ENCODE results near the gene LYPD1. TPM values are rescaled to one million over a fixed set of nuclear protein-coding genes. Genes with fewer than 3 reads are reported as not detected.

The LYPD1 gene
- total and polyA plus RNA-seq, 2 experiments from 2014 or later: 1.5 to 4.2 TPM

GRCh38 chr2:132654968-132655367 is 15.0 kb downstream of the LYPD1 start:
- no peak for DNase-seq (ENCODE audit: low spot score)
- H4K20me1 ChIP-seq (replicated peaks; ENCODE audit: insufficient read depth): no peaks in the 10 kb centered on the region
- H3K27me3 ChIP-seq (ENCODE audit: insufficient read depth): no peaks in the 10 kb centered on the region
- H3K4me3 ChIP-seq: no peak overlapping the region
- Mint-ChIP-seq H3K27me3 (ENCODE audit: insufficient read depth, low read depth, poor library complexity) (peaks cover 8% of the 10 kb centered on the region), H3K9me3 (no peaks in the 10 kb centered on the region), H3K4me1 (peaks cover 19% of the 10 kb centered on the region), H3K4me3 (no peak overlapping the region), H3K27ac (no peak overlapping the region), H3K36me3 (ENCODE audit: low read depth) (no peaks in the 10 kb centered on the region)
- H3K9me2 ChIP-seq (ENCODE audit: insufficient read depth): no peaks in the 10 kb centered on the region; the same call in 1 of the 2 replicates
- no peak for ATAC-seq
- H3K4me2 ChIP-seq: no peak overlapping the region
- H3K4me1 ChIP-seq (ENCODE audit: insufficient read depth): peaks cover 22% of the 10 kb centered on the region
- no peaks in the 10 kb centered on the region for H3K36me3 ChIP-seq (ENCODE audit: insufficient read depth)
- no peak overlapping the region for H2AFZ ChIP-seq
- H3K27ac ChIP-seq (ENCODE audit: low read depth): no peak overlapping the region
- H3K79me2 ChIP-seq (replicated peaks; ENCODE audit: insufficient read depth): no peaks in the 10 kb centered on the region
- TF ChIP-seq CTCF (conservative IDR thresholded peaks at IDR 0.05; ENCODE audit: low read depth in 2 of 2): no peak
- no peak for TF ChIP-seq ZNF462 (CRISPR knock-in tag; IDR thresholded peaks at IDR 0.05)
- TF ChIP-seq POLR2AphosphoS5 (IDR thresholded peaks at IDR 0.05; ENCODE audit: low read depth): no peak
- TF ChIP-seq ZNF331 (CRISPR knock-in tag; IDR thresholded peaks at IDR 0.05; ENCODE audit: low read depth): no peak
- no peak for TF ChIP-seq CREB1 (CRISPR knock-in tag; IDR thresholded peaks at IDR 0.05; ENCODE audit: low read depth)
- TF ChIP-seq ETS1 (IDR thresholded peaks at IDR 0.05): no peak
- TF ChIP-seq EZH2 (IDR thresholded peaks at IDR 0.05; ENCODE audit: low read depth, unreplicated experiment): no peak
- no peak for TF ChIP-seq STAT1 (IDR thresholded peaks at IDR 0.05; ENCODE audit: unreplicated experiment)
- no peak for TF ChIP-seq NANOG (IDR thresholded peaks at IDR 0.05; ENCODE audit: borderline replicate concordance)
- TF ChIP-seq JUNB (IDR thresholded peaks at IDR 0.05; ENCODE audit: unreplicated experiment): no peak
- no peak for TF ChIP-seq ZNF114 (CRISPR knock-in tag; IDR thresholded peaks at IDR 0.05)
- no peak for TF ChIP-seq REST (IDR thresholded peaks at IDR 0.05; ENCODE audit: unreplicated experiment)
- H3F3A ChIP-seq (replicated peaks; ENCODE audit: low read depth): no peaks in the 10 kb centered on the region
